Omental fat pad (tissue), 4 donors: ENCODE results near the gene CAPNS1. TPM values are rescaled to one million over a fixed set of nuclear protein-coding genes. Genes with fewer than 3 reads are reported as not detected.

Experiments used
- ATAC-seq: fragments of 150-250 bp; one replicate; pipeline ENCODE4 v1.9.1; 2016; ENCODE audit warnings: mild to moderate bottlenecking, moderate library complexity; ENCODE audit not compliant: low FRiP score
- DNase-seq: peaks from one replicate; pipeline ENCODE4 v3.0.0-alpha.2; 2019; ENCODE audit warnings: low spot score
- CTCF ChIP-seq, 3 donors: fragments of 450-650 bp; IDR thresholded peaks; one replicate each; pipeline ENCODE4 v1.5.1; 2016 to 2017; ENCODE audit warnings: antibody characterized with exemption in 3 of 3, mild to moderate bottlenecking in 3 of 3, moderate library complexity in 2 of 3
- total RNA-seq, 4 donors: library from RNA; depleted of rRNA; stranded (reverse); fragments of >200 nt; gene quantifications; one replicate each; pipeline ENCODE4 v1.1.0, GENCODE V29; 2016

The CAPNS1 gene
- total RNA-seq, 4 donors from 2014 or later, result 211 to 263 (median 246) TPM

- TF ChIP-seq CTCF (IDR thresholded peaks at IDR 0.05), result no peak
- ATAC-seq, result no peak
- no peak for DNase-seq
Measured at GRCh38 chr19:36099166-36099785, 40.6 kb upstream of the CAPNS1 start.

GRCh38 chr19:36100476-36100875 lies 39.4 kb upstream of the CAPNS1 start:
- DNase-seq (no peak), ATAC-seq (no peak)
- TF ChIP-seq CTCF (IDR thresholded peaks at IDR 0.05), result no peak

- TF ChIP-seq CTCF (IDR thresholded peaks at IDR 0.05), result no peak
- ATAC-seq, result no peak
- DNase-seq, result no peak
Measured at GRCh38 chr19:36101550-36102327, 38.1 kb upstream of the CAPNS1 start.

- TF ChIP-seq CTCF (IDR thresholded peaks at IDR 0.05), result no peak
- DNase-seq (no peak), ATAC-seq (no peak)
Measured at GRCh38 chr19:36103040-36103626, 36.7 kb upstream of the CAPNS1 start.

- no peak for TF ChIP-seq CTCF (IDR thresholded peaks at IDR 0.05)
- no peak for ATAC-seq
- DNase-seq, result no peak
Measured at GRCh38 chr19:36103842-36104552, 35.9 kb upstream of the CAPNS1 start.

- no peak for TF ChIP-seq CTCF (IDR thresholded peaks at IDR 0.05)
- ATAC-seq, result no peak
Measured at GRCh38 chr19:36106441-36106840, 33.4 kb upstream of the CAPNS1 start.

More at GRCh38 chr19:36106441-36106840, 33.4 kb upstream of the CAPNS1 start:
- DNase-seq, result no peak
